Large intestine (tissue), 12 donors: ENCODE results near the gene PTPRF. TPM values are rescaled to one million over a fixed set of nuclear protein-coding genes. Genes with fewer than 3 reads are reported as not detected.
A peak's percentile ranks its signal among the peaks of the same experiment; 100 is the strongest.

Source experiments
- DNase-seq, 2 donors: peaks; one replicate each; pipeline versions ENCODE4 v3.0.0 to v3.0.0-alpha.2; 2013
- H3K27ac ChIP-seq: one replicate; pipeline ENCODE4 v1.5.1; 2013; ENCODE audit warnings: low read length
- H3K27me3 ChIP-seq: 2 replicates; pipeline ENCODE4 v1.6.1; 2013; ENCODE audit warnings: low read length; ENCODE audit not compliant: control insufficient read depth, insufficient read depth
- H3K36me3 ChIP-seq: 2 replicates; pipeline ENCODE4 v1.6.1; 2013; ENCODE audit warnings: low read length; ENCODE audit not compliant: control insufficient read depth, insufficient read depth
- H3K4me1 ChIP-seq: one replicate; pipeline ENCODE4 v1.6.1; 2013; ENCODE audit warnings: low read length; ENCODE audit not compliant: control insufficient read depth, insufficient read depth
- H3K4me3 ChIP-seq: one replicate; pipeline ENCODE4 v1.5.1; 2013; ENCODE audit warnings: low read length
- H3K9me3 ChIP-seq: one replicate; pipeline ENCODE4 v1.6.1; 2013; ENCODE audit warnings: mild to moderate bottlenecking, low read depth, low read length, moderate library complexity; ENCODE audit not compliant: control insufficient read depth
- WGBS: methylation state at CpG from one replicate; pipeline ENCODE4 v1.1.5; 2013; ENCODE audit warnings: low lambda C conversion rate; ENCODE audit not compliant: insufficient coverage; 5-methylcytosine and 5-hydroxymethylcytosine counted together
- long read RNA-seq, 11 donors: transcript quantifications; one replicate each; lab custom pipeline, GENCODE V29; 2026
- polyA plus RNA-seq: library from polyadenylated mRNA; unstranded; fragments of 120-200 nt; gene quantifications from one replicate; pipeline ENCODE4 v1.2.1, GENCODE V29; 2013

The PTPRF gene
- polyA plus RNA-seq = 257 TPM
- long read RNA-seq, donor 1, partial matches to known transcripts = 14 of 14 reads
- long read RNA-seq, donor 1, other reads (novel, unspliced or antisense) = 0 of 14 reads
- long read RNA-seq, donor 2, full-length matches to known transcripts = 1 of 451 reads
- long read RNA-seq, donor 2, partial matches to known transcripts = 450 of 451 reads
- long read RNA-seq, donor 2, other reads (novel, unspliced or antisense) = 0 of 451 reads
- long read RNA-seq, donor 3 = 0 reads
- long read RNA-seq, donor 4, partial matches to known transcripts = 9 of 9 reads
- long read RNA-seq, donor 4, other reads (novel, unspliced or antisense) = 0 of 9 reads
- long read RNA-seq, donor 5, full-length matches to known transcripts = 3 of 32 reads
- long read RNA-seq, donor 5, partial matches to known transcripts = 29 of 32 reads
- long read RNA-seq, donor 5, other reads (novel, unspliced or antisense) = 0 of 32 reads
- long read RNA-seq, donor 6, full-length matches to known transcripts = 1 of 385 reads
- long read RNA-seq, donor 6, partial matches to known transcripts = 384 of 385 reads
- long read RNA-seq, donor 6, other reads (novel, unspliced or antisense) = 0 of 385 reads
- long read RNA-seq, donor 7, full-length matches to known transcripts = 1 of 25 reads
- long read RNA-seq, donor 7, partial matches to known transcripts = 24 of 25 reads
- long read RNA-seq, donor 7, other reads (novel, unspliced or antisense) = 0 of 25 reads
- long read RNA-seq, donor 8, partial matches to known transcripts = 105 of 105 reads
- long read RNA-seq, donor 8, other reads (novel, unspliced or antisense) = 0 of 105 reads
- long read RNA-seq, donor 9, partial matches to known transcripts = 20 of 20 reads
- long read RNA-seq, donor 9, other reads (novel, unspliced or antisense) = 0 of 20 reads
- long read RNA-seq, donor 10, full-length matches to known transcripts = 4 of 71 reads
- long read RNA-seq, donor 10, partial matches to known transcripts = 67 of 71 reads
- long read RNA-seq, donor 10, other reads (novel, unspliced or antisense) = 0 of 71 reads
- long read RNA-seq, donor 11, full-length matches to known transcripts = 1 of 43 reads
- long read RNA-seq, donor 11, partial matches to known transcripts = 42 of 43 reads
- long read RNA-seq, donor 11, other reads (novel, unspliced or antisense) = 0 of 43 reads

GRCh38 chr1:43530483-43531106 lies at the start of gene PTPRF:
Gene PTPRF (plus strand): TSS chr1:43530883. CDS start chr1:43545076, 14,193 bp downstream.
- DNase-seq = peak; percentile 54 to 84
- Histone ChIP-seq H3K4me1 (peaks cover 45% of the 10 kb centered on the region), H3K27ac (peak within 1 kb of the TSS; percentile 95), H3K36me3 (no peaks in the 10 kb centered on the region), H3K4me3 (peak within 1 kb of the TSS; percentile 81), H3K27me3 (no peaks in the 10 kb centered on the region), H3K9me3 (no peaks in the 10 kb centered on the region)
- WGBS = no CpG with 5 or more reads among the region's 58 CpGs

- Histone ChIP-seq H3K9me3 (no peaks in the 10 kb centered on the region), H3K27me3 (no peaks in the 10 kb centered on the region), H3K36me3 (no peaks in the 10 kb centered on the region), H3K4me1 (no peaks in the 10 kb centered on the region), H3K4me3 (no peak overlapping the region), H3K27ac (no peak overlapping the region)
- DNase-seq = no peak
- no CpG with 5 or more reads among the region's 2 CpGs for WGBS
These were observed 49.2 kb upstream of the PTPRF start for GRCh38 chr1:43481491-43481890.

GRCh38 chr1:43482215-43482614 lies 48.5 kb upstream of the PTPRF start:
- Histone ChIP-seq H3K4me1 (no peaks in the 10 kb centered on the region), H3K27ac (peak overlapping the region; percentile 27), H3K36me3 (no peaks in the 10 kb centered on the region), H3K9me3 (no peaks in the 10 kb centered on the region), H3K4me3 (no peak overlapping the region), H3K27me3 (no peaks in the 10 kb centered on the region)
- peak in 1 of 2 donors; percentile 42 for DNase-seq
- no CpG with 5 or more reads among the region's 1 CpG for WGBS

- no peak for DNase-seq
These were observed 46.3 kb upstream of the PTPRF start for GRCh38 chr1:43484367-43484766.

GRCh38 chr1:43488165-43488564 lies 42.5 kb upstream of the PTPRF start:
- H3K27me3 ChIP-seq = no peaks in the 10 kb centered on the region
- H3K9me3 ChIP-seq = peaks cover 16% of the 10 kb centered on the region
- no CpG with 5 or more reads among the region's 1 CpG for WGBS
- DNase-seq = no peak
- H3K36me3 ChIP-seq = no peaks in the 10 kb centered on the region
- H3K4me1 ChIP-seq = no peaks in the 10 kb centered on the region
- no peak overlapping the region for H3K4me3 ChIP-seq
- H3K27ac ChIP-seq = no peak overlapping the region

More at GRCh38 chr1:43484367-43484766, 46.3 kb upstream of the PTPRF start:
- whole genome bisulfite sequencing = 100% methylated on average over 1 of the region's 2 CpGs
- H3K4me3 ChIP-seq = no peak overlapping the region
- no peaks in the 10 kb centered on the region for H3K4me1 ChIP-seq
- no peaks in the 10 kb centered on the region for H3K27me3 ChIP-seq
- H3K27ac ChIP-seq = no peak overlapping the region
- H3K36me3 ChIP-seq = no peaks in the 10 kb centered on the region
- peaks cover 3% of the 10 kb centered on the region for H3K9me3 ChIP-seq

- no peak overlapping the region for H3K4me3 ChIP-seq
- H3K4me1 ChIP-seq = no peaks in the 10 kb centered on the region
- peaks cover 16% of the 10 kb centered on the region for H3K9me3 ChIP-seq
- no peaks in the 10 kb centered on the region for H3K36me3 ChIP-seq
- no CpG with 5 or more reads among the region's 1 CpG for WGBS
- no peak overlapping the region for H3K27ac ChIP-seq
- H3K27me3 ChIP-seq = no peaks in the 10 kb centered on the region
- DNase-seq = no peak
These were observed 39.6 kb upstream of the PTPRF start for GRCh38 chr1:43491061-43491460.

- Histone ChIP-seq H3K27ac (no peak overlapping the region), H3K4me3 (no peak overlapping the region), H3K4me1 (no peaks in the 10 kb centered on the region), H3K36me3 (no peaks in the 10 kb centered on the region), H3K9me3 (peaks cover 16% of the 10 kb centered on the region), H3K27me3 (no peaks in the 10 kb centered on the region)
- WGBS = no CpG with 5 or more reads among the region's 2 CpGs
- DNase-seq = no peak
These were observed 37.9 kb upstream of the PTPRF start for GRCh38 chr1:43492826-43493225.

GRCh38 chr1:43493661-43494450 lies 36.8 kb upstream of the PTPRF start:
- DNase-seq = no peak
- H3K4me3 ChIP-seq = no peak overlapping the region
- H3K4me1 ChIP-seq = no peaks in the 10 kb centered on the region
- WGBS = no CpG with 5 or more reads among the region's 11 CpGs
- no peak overlapping the region for H3K27ac ChIP-seq
- H3K36me3 ChIP-seq = no peaks in the 10 kb centered on the region
- H3K27me3 ChIP-seq = no peaks in the 10 kb centered on the region
- peaks cover 16% of the 10 kb centered on the region for H3K9me3 ChIP-seq

- H3K4me3 ChIP-seq = no peak overlapping the region
- 40% methylated on average over 1 of the region's 7 CpGs for WGBS
These were observed 35.5 kb upstream of the PTPRF start for GRCh38 chr1:43495204-43495603.

More at GRCh38 chr1:43495204-43495603, 35.5 kb upstream of the PTPRF start:
- H3K36me3 ChIP-seq = no peaks in the 10 kb centered on the region
- no peaks in the 10 kb centered on the region for H3K4me1 ChIP-seq
- peaks cover 12% of the 10 kb centered on the region for H3K9me3 ChIP-seq
- no peaks in the 10 kb centered on the region for H3K27me3 ChIP-seq
- DNase-seq = no peak
- H3K27ac ChIP-seq = no peak overlapping the region
